ENCODE data around the gene AVPR1B. TPM values are rescaled to one million over a fixed set of nuclear protein-coding genes. Genes with fewer than 3 reads are reported as not detected.

The AVPR1B gene
- polyA plus RNA-seq (2011; rRNA removed) (not detected in 2 replicates), polyA plus RNA-seq (2017; fragmentation: RNase III; extraction: RNeasy Plus Mini Kit Qiagen cat#74134 plus additional on column Dnase treatment) (not detected in 3 replicates), polyA minus RNA-seq (2011; rRNA and poly(A)+ RNA removed) (not detected in 2 replicates)
- polyA plus RNA-seq (2012; cell fraction: cytosol; rRNA removed) = not detected in 2 replicates
- polyA plus RNA-seq (2012; cell fraction: nucleus; rRNA removed) = not detected in 2 replicates

- ATAC-seq (peak; percentile 73 to 90), FAIRE-seq (no peak), DNase-seq (ENCODE audit: low read depth in 1 of 2, low spot score in 1 of 2) (peak; percentile 10 to 31)
- POLR2A ChIA-PET = no interaction called here
- TF ChIP-seq TP53 (CRISPR knock-in tag; IDR thresholded peaks at IDR 0.05) = no peak
- TF ChIP-seq CTCF (IDR thresholded peaks at IDR 0.05) = 0 out of 3 replicates have a peak, but pooled peaks have one; percentile 6
- peak within 1 kb of the TSS; percentile 99 for H3K4me2 ChIP-seq
- peak within 1 kb of the TSS in 1 of 2 experiments; percentile 54; a peak in 3 of 6 replicates for H3K27ac ChIP-seq
- 14% methylated on average over 29 of the region's 55 CpGs for WGBS (ENCODE audit: missing lambda C conversion rate)
- H3K4me3 ChIP-seq = peak within 1 kb of the TSS; percentile 49
- peaks cover 17% of the 10 kb centered on the region; the same call in 1 of the 3 replicates for H3K9me3 ChIP-seq
- peaks cover 4% of the 10 kb centered on the region; the same call in 2 of the 3 replicates for H3K4me1 ChIP-seq
- CTCF ChIA-PET = interaction anchor here (0.6 to 0.8 kb wide), 2 partner anchors 11 to 14 kb away, joined by 3 read pairs; no protein-coding TSS in a partner anchor
Observed at GRCh38 chr1:206117151-206117948, at the start of gene AVPR1B. Gene AVPR1B (minus strand): TSS chr1:206117388. CDS start chr1:206116890, 498 bp downstream.

GRCh38 chr1:206145771-206146290 lies 28.6 kb upstream of the AVPR1B start:
- CTCF ChIA-PET = interaction anchor here (1.1 to 2.5 kb wide), 2 partner anchors 115 to 161 kb away, joined by 3 to 7 read pairs; no protein-coding TSS in a partner anchor
- Histone ChIP-seq H3K27ac (no peak overlapping the region), H3K4me3 (no peak overlapping the region), H3K9me3 (no peaks in the 10 kb centered on the region), H3K4me2 (no peak overlapping the region), H3K4me1 (no peaks in the 10 kb centered on the region)
- POLR2A ChIA-PET = no interaction called here
- DNase-seq (ENCODE audit: low read depth in 1 of 2, low spot score in 1 of 2) (no peak), FAIRE-seq (no peak), ATAC-seq (no peak)
- 20% methylated on average over 3 of the region's 3 CpGs for WGBS (ENCODE audit: missing lambda C conversion rate)
- TF ChIP-seq CEBPB (IDR thresholded peaks at IDR 0.05) (no peak), ZFP36 (IDR thresholded peaks at IDR 0.05; ENCODE audit: borderline replicate concordance, partially characterized antibody) (no peak), JUN (IDR thresholded peaks at IDR 0.05) (no peak), RARB (CRISPR knock-in tag; IDR thresholded peaks at IDR 0.05) (no peak), PHF8 (IDR thresholded peaks at IDR 0.05; ENCODE audit: borderline replicate concordance, low read depth) (no peak), POLR2A (IDR thresholded peaks at IDR 0.05; ENCODE audit: low read length) (no peak), CBX2 (IDR thresholded peaks at IDR 0.05; ENCODE audit: borderline replicate concordance, low read depth) (no peak), EP300 (IDR thresholded peaks at IDR 0.05) (no peak), REST (IDR thresholded peaks at IDR 0.05) (no peak), CTCF (IDR thresholded peaks at IDR 0.05) (no peak), FOSB (CRISPR knock-in tag; IDR thresholded peaks at IDR 0.05) (no peak), TP53 (CRISPR knock-in tag; IDR thresholded peaks at IDR 0.05) (no peak), TFCP2L1 (CRISPR knock-in tag; IDR thresholded peaks at IDR 0.05) (no peak), FOSL2 (IDR thresholded peaks at IDR 0.05) (no peak), FOSL2 (CRISPR knock-in tag; IDR thresholded peaks at IDR 0.05) (no peak), RAD21 (conservative IDR thresholded peaks at IDR 0.05 in 1 of 2, IDR thresholded peaks at IDR 0.05 in 1 of 2) (no peak), ATOH8 (CRISPR knock-in tag; IDR thresholded peaks at IDR 0.05; ENCODE audit: low read depth) (no peak), HOXB5 (CRISPR knock-in tag; IDR thresholded peaks at IDR 0.05) (no peak)
